B cell (primary cell): ENCODE data around the gene CNGA3. TPM values are rescaled to one million over a fixed set of nuclear protein-coding genes. Genes with fewer than 3 reads are reported as not detected.

Source experiments
- ATAC-seq: fragments of 200-7000 bp; cut with Tn5 transposase; one replicate; pipeline ENCODE4 v1.10.0; 2021; ENCODE audit warnings: low read depth, mild to moderate bottlenecking, moderate number of reproducible peaks, moderate library complexity
- CTCF ChIA-PET: fragments of 350-600 bp; sonication (Branson Sonifier 250); formaldehyde crosslinking; loops from one replicate; lab custom pipeline; 2021; ENCODE audit warnings: antibody characterized with exemption, inconsistent platforms; lab: Charles Lee
- POLR2A ChIA-PET: fragments of 350-600 bp; sonication (Branson Sonifier 250); formaldehyde crosslinking; loops from one replicate; lab custom pipeline; 2021; ENCODE audit warnings: antibody characterized with exemption; lab: Charles Lee
- DNase-seq: peaks from one replicate; pipeline ENCODE4 v3.0.0; 2013
- H2AFZ ChIP-seq: 2 replicates; pipeline ENCODE4 v1.6.1; 2012; ENCODE audit warnings: mild to moderate bottlenecking, low read depth, low read length; ENCODE audit not compliant: insufficient read depth, poor library complexity, severe bottlenecking
- H3K27ac ChIP-seq, 2 donors: 1 replicate in 1 of 2; 2 replicates in 1 of 2; pipeline ENCODE4 v1.5.1; 2012 to 2013; ENCODE audit warnings: low read length in 2 of 2, mild to moderate bottlenecking in 2 of 2, moderate library complexity in 1 of 2
- H3K27me3 ChIP-seq, 4 experiments: fragments of 200-600 bp in 1 of 4; sonication (generic) in 1 of 4; replicated peaks in 1 of 4; 1 replicate in 2 of 4; 2 replicates in 2 of 4; pipeline versions ENCODE4 v1.6.1 to v1.7.0; 2013 to 2016; ENCODE audit warnings: low read length in 3 of 4, mild to moderate bottlenecking in 2 of 4, mixed read lengths in 1 of 4, moderate library complexity in 1 of 4; ENCODE audit not compliant: insufficient read depth in 4 of 4, control insufficient read depth in 3 of 4; ENCODE audit errors: control extremely low read depth in 1 of 4
- H3K36me3 ChIP-seq, 2 experiments: replicated peaks in 1 of 2; 1 replicate in 1 of 2; 2 replicates in 1 of 2; pipeline versions ENCODE4 v1.6.1 to v1.7.1; 2013; ENCODE audit warnings: low read length in 1 of 2; ENCODE audit not compliant: insufficient read depth in 2 of 2, control insufficient read depth in 1 of 2; ENCODE audit errors: control extremely low read depth in 1 of 2, extremely low read depth in 1 of 2
- H3K4me1 ChIP-seq, 2 donors: fragments of 200-600 bp in 1 of 2; sonication (generic) in 1 of 2; 1 replicate in 1 of 2; 2 replicates in 1 of 2; pipeline versions ENCODE4 v1.5.1 to v1.6.1; 2013 to 2017; ENCODE audit warnings: low read length in 2 of 2; ENCODE audit not compliant: control insufficient read depth in 2 of 2, insufficient read depth in 2 of 2
- H3K4me2 ChIP-seq: replicated peaks from 2 replicates; pipeline ENCODE3; 2012; ENCODE audit warnings: mild to moderate bottlenecking, low read depth, low read length; ENCODE audit not compliant: poor library complexity, severe bottlenecking
- H3K4me3 ChIP-seq, 5 experiments: fragments of 200-600 bp in 1 of 5; sonication (generic) in 1 of 5; 1 replicate in 3 of 5; 2 replicates in 2 of 5; pipeline versions ENCODE4 v1.5.1 to v1.7.0; 2011 to 2016; ENCODE audit warnings: low read length in 4 of 5, mild to moderate bottlenecking in 4 of 5, low read depth in 2 of 5, control low read depth in 1 of 5, moderate library complexity in 1 of 5; ENCODE audit not compliant: insufficient read depth in 1 of 5; ENCODE audit errors: control extremely low read depth in 1 of 5, extremely low read depth in 1 of 5
- H3K79me2 ChIP-seq: fragments of 200-600 bp; sonication (generic); one replicate; pipeline ENCODE4 v1.6.0; 2016; ENCODE audit warnings: low read length; ENCODE audit not compliant: control insufficient read depth, insufficient read depth
- H3K9ac ChIP-seq: fragments of 200-600 bp; sonication (generic); 2 replicates; pipeline ENCODE4 v1.6.1; 2017; ENCODE audit warnings: mild to moderate bottlenecking, low read length, moderate library complexity
- H3K9me3 ChIP-seq, 3 donors: one replicate each; pipeline versions ENCODE4 v1.6.1 to v1.7.1; 2013; ENCODE audit warnings: low read length in 2 of 3; ENCODE audit not compliant: control insufficient read depth in 2 of 3, insufficient read depth in 1 of 3; ENCODE audit errors: control extremely low read depth in 1 of 3
- H4K20me1 ChIP-seq: 2 replicates; pipeline ENCODE4 v1.6.0; 2012; ENCODE audit warnings: mild to moderate bottlenecking, low read length; ENCODE audit not compliant: insufficient read depth, control insufficient read depth, poor library complexity, severe bottlenecking
- H3K27ac Mint-ChIP-seq: one replicate; pipeline ENCODE4 v1.8.0; 2021; ENCODE audit warnings: mixed read lengths
- H3K27me3 Mint-ChIP-seq: one replicate; pipeline ENCODE4 v1.8.0; 2021; ENCODE audit warnings: mixed read lengths
- H3K4me1 Mint-ChIP-seq: one replicate; pipeline ENCODE4 v1.8.0; 2021; ENCODE audit warnings: mixed read lengths
- H3K4me3 Mint-ChIP-seq: one replicate; pipeline ENCODE4 v1.8.0; 2021; ENCODE audit warnings: mixed read lengths
- H3K9me3 Mint-ChIP-seq: one replicate; pipeline ENCODE4 v1.8.0; 2022; ENCODE audit warnings: mixed read lengths; ENCODE audit not compliant: insufficient read depth
- CTCF ChIP-seq: fragments of 200-600 bp; IDR thresholded peaks from one replicate; pipeline ENCODE4 v1.8.0; 2022; ENCODE audit warnings: antibody characterized with exemption, mild to moderate bottlenecking
- EZH2 ChIP-seq: IDR thresholded peaks from 2 replicates; pipeline ENCODE4 v1.6.1; 2012; ENCODE audit warnings: borderline replicate concordance, low read depth, mild to moderate bottlenecking, moderate library complexity, low read length; ENCODE audit not compliant: insufficient read depth, poor library complexity, severe bottlenecking
- WGBS: methylation state at CpG from one replicate; pipeline ENCODE4 v1.1.5; 2013; ENCODE audit warnings: missing lambda C conversion rate; ENCODE audit not compliant: insufficient coverage; 5-methylcytosine and 5-hydroxymethylcytosine counted together
- intact Hi-C: fragments of 100-400 bp; cut with micrococcal nuclease; formaldehyde crosslinking; loops from one replicate; pipeline ENCODE4 v1.10.0; 2022
- polyA plus RNA-seq: library from polyadenylated mRNA; depleted of rRNA; stranded (reverse); fragments of >200 nt; gene quantifications from 2 replicates; pipeline ENCODE4 v1.2.3, GENCODE V29; 2012
- total RNA-seq, 2 donors: library from RNA; stranded (reverse); fragments of 120-200 nt in 1 of 2; gene quantifications; 1 replicate in 1 of 2; 2 replicates in 1 of 2; pipeline versions ENCODE4 v1.2.3 to v1.2.4, GENCODE V29; 2013 to 2022

The CNGA3 gene
- total and polyA plus RNA-seq, 2 donors (not counting 1 experiment from before 2014, with no cell fraction given), result not detected

- Mint-ChIP-seq H3K9me3 (no peaks in the 10 kb centered on the region), H3K27me3 (peaks cover 49% of the 10 kb centered on the region), H3K27ac (no peak overlapping the region), H3K4me3 (no peak overlapping the region), H3K4me1 (no peaks in the 10 kb centered on the region)
- ATAC-seq (no peak), DNase-seq (no peak)
- intact Hi-C loops, result no loop called here
- no peak overlapping the region for H3K4me2 ChIP-seq
- no peak overlapping the region for H3K4me3 ChIP-seq
- no peak overlapping the region for H3K27ac ChIP-seq
- no peaks in the 10 kb centered on the region for H3K9me3 ChIP-seq
- H2AFZ ChIP-seq, result no peak overlapping the region
- TF ChIP-seq EZH2 (no peak), CTCF (no peak)
- no peaks in the 10 kb centered on the region for H4K20me1 ChIP-seq
- ChIA-PET POLR2A (no interaction called here), CTCF (no interaction called here)
- no peaks in the 10 kb centered on the region for H3K79me2 ChIP-seq
- 84% methylated on average over 8 of the region's 8 CpGs for WGBS
- no peaks in the 10 kb centered on the region for H3K36me3 ChIP-seq
- no peak overlapping the region for H3K9ac ChIP-seq
- no peaks in the 10 kb centered on the region for H3K4me1 ChIP-seq
- H3K27me3 ChIP-seq, result no peaks in the 10 kb centered on the region
Observed at GRCh38 chr2:98299211-98299905, 46.9 kb upstream of the CNGA3 start.

- intact Hi-C loops, result no loop called here
- Histone ChIP-seq H3K9ac (no peak overlapping the region), H3K9me3 (no peaks in the 10 kb centered on the region), H4K20me1 (no peaks in the 10 kb centered on the region), H3K27me3 (peaks cover 0 to 4% (median 0%) of the 10 kb centered on the region in 4 experiments), H3K79me2 (no peaks in the 10 kb centered on the region), H3K4me2 (no peak overlapping the region), H3K36me3 (no peaks in the 10 kb centered on the region), H3K27ac (no peak overlapping the region), H3K4me3 (no peak overlapping the region), H2AFZ (no peak overlapping the region), H3K4me1 (no peaks in the 10 kb centered on the region)
- peaks cover 49% of the 10 kb centered on the region for H3K27me3 Mint-ChIP-seq
- no peak for ATAC-seq
- ChIA-PET POLR2A (no interaction called here), CTCF (no interaction called here)
- 91% methylated on average over 10 of the region's 12 CpGs for WGBS
- H3K9me3 Mint-ChIP-seq, result no peaks in the 10 kb centered on the region
- no peak overlapping the region for H3K4me3 Mint-ChIP-seq
- H3K27ac Mint-ChIP-seq, result no peak overlapping the region
- no peak for DNase-seq
- H3K4me1 Mint-ChIP-seq, result no peaks in the 10 kb centered on the region
- no peak for TF ChIP-seq EZH2
- no peak for TF ChIP-seq CTCF
Observed at GRCh38 chr2:98300141-98300874, 45.9 kb upstream of the CNGA3 start.
